CD4-positive, alpha-beta T cell treated with Interleukin-21 for 1 hour (primary cell): ENCODE results near the gene SLC22A23.

ENCODE experiments used
- DNase-seq: peaks from one replicate; pipeline ENCODE4 v3.0.0-alpha.2; 2020

SLC22A23 gene

GRCh38 chr6:3293271-3294155 lies 163.3 kb downstream of the SLC22A23 start:
- DNase-seq: no peak

GRCh38 chr6:3292431-3293197 lies 164.2 kb downstream of the SLC22A23 start:
- DNase-seq: no peak

GRCh38 chr6:3291987-3292386 lies 164.9 kb downstream of the SLC22A23 start:
- DNase-seq: no peak

- DNase-seq: no peak
These were observed 165.5 kb downstream of the SLC22A23 start for GRCh38 chr6:3291346-3291745.

GRCh38 chr6:3290931-3291211 lies 166.0 kb downstream of the SLC22A23 start:
- DNase-seq: no peak

GRCh38 chr6:3290149-3290930 lies 166.5 kb downstream of the SLC22A23 start:
- no peak for DNase-seq

- no peak for DNase-seq
These were observed 167.2 kb downstream of the SLC22A23 start for GRCh38 chr6:3289664-3290055.

GRCh38 chr6:3288711-3289663 lies 167.9 kb downstream of the SLC22A23 start:
- DNase-seq: no peak

GRCh38 chr6:3287976-3288707 lies 168.7 kb downstream of the SLC22A23 start:
- no peak for DNase-seq

- DNase-seq: no peak
These were observed 169.5 kb downstream of the SLC22A23 start for GRCh38 chr6:3287308-3287707.

- no peak for DNase-seq
These were observed 170.1 kb downstream of the SLC22A23 start for GRCh38 chr6:3286641-3287171.

GRCh38 chr6:3285732-3286131 lies 171.1 kb downstream of the SLC22A23 start:
- no peak for DNase-seq

GRCh38 chr6:3285049-3285639 lies 171.7 kb downstream of the SLC22A23 start:
- no peak for DNase-seq

GRCh38 chr6:3284436-3284876 lies 172.4 kb downstream of the SLC22A23 start:
- DNase-seq: no peak

- DNase-seq: no peak
These were observed 173.0 kb downstream of the SLC22A23 start for GRCh38 chr6:3283641-3284435.

- no peak for DNase-seq
These were observed 173.6 kb downstream of the SLC22A23 start for GRCh38 chr6:3283241-3283640.

- no peak for DNase-seq
These were observed 174.2 kb downstream of the SLC22A23 start for GRCh38 chr6:3282476-3283236.

GRCh38 chr6:3281631-3282475 lies 175.0 kb downstream of the SLC22A23 start:
- no peak for DNase-seq
